GM12878 (cell line): Measurements from ENCODE around the gene E2F1. TPM values are rescaled to one million over a fixed set of nuclear protein-coding genes. Genes with fewer than 3 reads are reported as not detected.
A peak's percentile ranks its signal among the peaks of the same experiment; 100 is the strongest.

ENCODE experiments used
- ASH2L ChIP-seq: fragments of 300-600, 200-600 bp; sonication (generic); IDR thresholded peaks from 2 replicates; pipeline ENCODE4 v1.6.1; 2017; ENCODE audit warnings: low read depth, mild to moderate bottlenecking, borderline replicate concordance
- KDM1A ChIP-seq: fragments of 200-600 bp; sonication (generic); IDR thresholded peaks from 2 replicates; pipeline ENCODE4 v1.6.1; 2016; ENCODE audit warnings: borderline replicate concordance
- KLF5 ChIP-seq: fragments of 450-650 bp; IDR thresholded peaks from 2 replicates; pipeline ENCODE4 v1.6.1; 2014; ENCODE audit warnings: mild to moderate bottlenecking; ENCODE audit not compliant: partially characterized antibody
- MEF2A ChIP-seq: IDR thresholded peaks from 2 replicates; pipeline ENCODE4 v1.6.1; 2011; ENCODE audit warnings: low read depth, mild to moderate bottlenecking, low read length, moderate library complexity; ENCODE audit not compliant: insufficient read depth
- NR2C2 ChIP-seq: IDR thresholded peaks from 2 replicates; pipeline ENCODE4 v1.6.1; 2011; ENCODE audit warnings: borderline replicate concordance, low read depth; ENCODE audit not compliant: control insufficient read depth, insufficient read length
- RAD21 ChIP-seq: IDR thresholded peaks from 2 replicates; pipeline ENCODE4 v1.6.1; 2011; ENCODE audit warnings: mild to moderate bottlenecking, low read depth, low read length, moderate library complexity; ENCODE audit not compliant: insufficient read depth
- SMAD1 ChIP-seq: fragments of 450-650 bp; IDR thresholded peaks from 2 replicates; pipeline ENCODE4 v1.6.1; 2018; ENCODE audit warnings: mild to moderate bottlenecking, low read depth; ENCODE audit not compliant: partially characterized antibody
- ZNF274 ChIP-seq: IDR thresholded peaks from one replicate; pipeline ENCODE4 v1.8.0; 2011; ENCODE audit not compliant: insufficient read length, insufficient read depth
- polyA plus RNA-seq, 11 experiments: library from polyadenylated mRNA; depleted of rRNA in 4 of 11; unstranded in 6 of 11; stranded (reverse) in 5 of 11; fragments of >200 nt; fragmentation: Nextera tagmentation in 4 of 11; fragmentation: Illumina TruSeq in 1 of 11; extraction: Ambion mirVana in 4 of 11; extraction: Trizol in 1 of 11; gene quantifications; 1 replicate in 1 of 11; 2 replicates in 10 of 11; pipeline versions ENCODE4 v1.2.1 to v1.2.3, GENCODE V29; 2011 to 2016; ENCODE audit warnings: inconsistent platforms in 2 of 11, missing spikeins in 2 of 11, low read depth in 1 of 11
- total RNA-seq, 4 experiments: library from RNA; depleted of rRNA in 3 of 4; stranded (reverse); fragments of >200 nt in 3 of 4; fragmentation: Illumina TruSeq in 1 of 4; extraction: Trizol in 1 of 4; gene quantifications; 2 replicates each; pipeline versions ENCODE4 v1.2.1 to v1.2.3, GENCODE V29; 2013 to 2021
- TF ChIP-seq, protein P1 (sequence below): fragments of 450-650 bp; IDR thresholded peaks from 2 replicates; pipeline ENCODE4 v1.6.1; 2017; ENCODE audit warnings: low read depth, mild to moderate bottlenecking, moderate library complexity
- TF ChIP-seq, protein P2 (sequence below): IDR thresholded peaks from 2 replicates; pipeline ENCODE4 v1.6.1; 2012; ENCODE audit warnings: low read depth, low read length, improper control_type of control experiment
- TF ChIP-seq, protein P3 (sequence below): IDR thresholded peaks from 2 replicates; pipeline ENCODE4 v1.6.1; 2011; ENCODE audit warnings: low read depth, low read length, improper control_type of control experiment, borderline replicate concordance
- TF ChIP-seq, protein P4 (sequence below): fragments of 450-650 bp; IDR thresholded peaks from 2 replicates; pipeline ENCODE4 v1.6.1; 2018; ENCODE audit warnings: borderline replicate concordance, mild to moderate bottlenecking; ENCODE audit not compliant: partially characterized antibody
- TF ChIP-seq, protein P5 (sequence below): IDR thresholded peaks from 2 replicates; pipeline ENCODE4 v1.6.1; 2012; ENCODE audit warnings: low read depth, low read length, improper control_type of control experiment
- TF ChIP-seq, protein P6 (sequence below): IDR thresholded peaks from 2 replicates; pipeline ENCODE4 v1.6.1; 2012; ENCODE audit warnings: improper control_type of control experiment, low read depth, low read length; ENCODE audit not compliant: insufficient replicate concordance

The E2F1 gene
- total and polyA plus RNA-seq, 10 of the 15 experiments (the other 5 are each of a cell fraction or from before 2014, with no cell fraction given) = 0.29 to 50.2 (median 19.7) TPM

DNA sequence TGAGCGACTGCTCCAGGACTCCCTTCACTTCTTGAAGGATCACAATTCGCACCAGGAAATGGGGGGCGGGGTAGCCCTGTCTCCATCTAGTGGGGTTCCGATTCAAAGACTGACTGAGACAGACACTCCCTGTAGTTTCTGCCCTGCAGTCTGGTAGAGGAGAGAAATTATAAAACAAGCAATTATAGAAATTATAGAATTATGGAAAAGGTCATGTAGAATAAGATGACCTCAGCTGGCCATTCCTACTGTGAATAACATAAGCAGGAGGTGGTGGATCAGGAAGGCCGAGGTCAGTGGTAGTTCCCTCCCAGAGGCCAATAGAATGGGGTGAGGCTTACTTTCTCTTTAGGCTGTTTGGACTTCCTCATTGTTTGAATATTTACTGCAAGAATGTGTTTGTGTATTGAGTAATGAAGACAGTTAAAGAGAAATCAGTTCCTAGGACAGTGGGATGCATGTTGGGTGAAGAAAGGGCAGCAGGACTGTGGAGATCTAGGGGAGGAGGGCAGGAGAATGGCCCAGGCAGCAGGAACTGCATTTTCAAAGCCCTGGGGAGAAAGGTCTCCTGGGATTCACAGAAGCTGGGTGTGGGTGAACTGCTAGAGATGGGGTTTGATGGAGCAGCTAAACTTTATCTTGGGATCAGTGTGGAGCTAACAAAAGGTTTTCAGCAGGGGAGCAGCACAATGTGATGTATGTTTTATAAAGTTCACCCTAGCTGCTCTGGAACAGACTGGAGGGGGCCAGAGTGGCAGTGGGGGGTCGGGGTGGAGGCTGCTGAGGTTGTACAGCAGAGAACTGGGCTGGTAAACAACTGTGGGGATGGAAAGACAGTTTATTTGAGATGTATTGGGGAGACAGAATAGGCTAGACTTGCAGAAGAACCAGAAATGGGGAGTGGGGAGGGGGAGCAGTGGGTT lies 47.7 kb upstream of the E2F1 start (continued):
- no peak for TF ChIP-seq RAD21
- TF ChIP-seq, protein P1, sequence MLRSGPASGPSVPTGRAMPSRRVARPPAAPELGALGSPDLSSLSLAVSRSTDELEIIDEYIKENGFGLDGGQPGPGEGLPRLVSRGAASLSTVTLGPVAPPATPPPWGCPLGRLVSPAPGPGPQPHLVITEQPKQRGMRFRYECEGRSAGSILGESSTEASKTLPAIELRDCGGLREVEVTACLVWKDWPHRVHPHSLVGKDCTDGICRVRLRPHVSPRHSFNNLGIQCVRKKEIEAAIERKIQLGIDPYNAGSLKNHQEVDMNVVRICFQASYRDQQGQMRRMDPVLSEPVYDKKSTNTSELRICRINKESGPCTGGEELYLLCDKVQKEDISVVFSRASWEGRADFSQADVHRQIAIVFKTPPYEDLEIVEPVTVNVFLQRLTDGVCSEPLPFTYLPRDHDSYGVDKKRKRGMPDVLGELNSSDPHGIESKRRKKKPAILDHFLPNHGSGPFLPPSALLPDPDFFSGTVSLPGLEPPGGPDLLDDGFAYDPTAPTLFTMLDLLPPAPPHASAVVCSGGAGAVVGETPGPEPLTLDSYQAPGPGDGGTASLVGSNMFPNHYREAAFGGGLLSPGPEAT = no peak
- no peak for TF ChIP-seq KLF5
- TF ChIP-seq, protein P2, sequence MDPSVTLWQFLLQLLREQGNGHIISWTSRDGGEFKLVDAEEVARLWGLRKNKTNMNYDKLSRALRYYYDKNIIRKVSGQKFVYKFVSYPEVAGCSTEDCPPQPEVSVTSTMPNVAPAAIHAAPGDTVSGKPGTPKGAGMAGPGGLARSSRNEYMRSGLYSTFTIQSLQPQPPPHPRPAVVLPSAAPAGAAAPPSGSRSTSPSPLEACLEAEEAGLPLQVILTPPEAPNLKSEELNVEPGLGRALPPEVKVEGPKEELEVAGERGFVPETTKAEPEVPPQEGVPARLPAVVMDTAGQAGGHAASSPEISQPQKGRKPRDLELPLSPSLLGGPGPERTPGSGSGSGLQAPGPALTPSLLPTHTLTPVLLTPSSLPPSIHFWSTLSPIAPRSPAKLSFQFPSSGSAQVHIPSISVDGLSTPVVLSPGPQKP = no peak
- TF ChIP-seq, protein P3, sequence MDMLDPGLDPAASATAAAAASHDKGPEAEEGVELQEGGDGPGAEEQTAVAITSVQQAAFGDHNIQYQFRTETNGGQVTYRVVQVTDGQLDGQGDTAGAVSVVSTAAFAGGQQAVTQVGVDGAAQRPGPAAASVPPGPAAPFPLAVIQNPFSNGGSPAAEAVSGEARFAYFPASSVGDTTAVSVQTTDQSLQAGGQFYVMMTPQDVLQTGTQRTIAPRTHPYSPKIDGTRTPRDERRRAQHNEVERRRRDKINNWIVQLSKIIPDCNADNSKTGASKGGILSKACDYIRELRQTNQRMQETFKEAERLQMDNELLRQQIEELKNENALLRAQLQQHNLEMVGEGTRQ = no peak
- TF ChIP-seq, protein P4, sequence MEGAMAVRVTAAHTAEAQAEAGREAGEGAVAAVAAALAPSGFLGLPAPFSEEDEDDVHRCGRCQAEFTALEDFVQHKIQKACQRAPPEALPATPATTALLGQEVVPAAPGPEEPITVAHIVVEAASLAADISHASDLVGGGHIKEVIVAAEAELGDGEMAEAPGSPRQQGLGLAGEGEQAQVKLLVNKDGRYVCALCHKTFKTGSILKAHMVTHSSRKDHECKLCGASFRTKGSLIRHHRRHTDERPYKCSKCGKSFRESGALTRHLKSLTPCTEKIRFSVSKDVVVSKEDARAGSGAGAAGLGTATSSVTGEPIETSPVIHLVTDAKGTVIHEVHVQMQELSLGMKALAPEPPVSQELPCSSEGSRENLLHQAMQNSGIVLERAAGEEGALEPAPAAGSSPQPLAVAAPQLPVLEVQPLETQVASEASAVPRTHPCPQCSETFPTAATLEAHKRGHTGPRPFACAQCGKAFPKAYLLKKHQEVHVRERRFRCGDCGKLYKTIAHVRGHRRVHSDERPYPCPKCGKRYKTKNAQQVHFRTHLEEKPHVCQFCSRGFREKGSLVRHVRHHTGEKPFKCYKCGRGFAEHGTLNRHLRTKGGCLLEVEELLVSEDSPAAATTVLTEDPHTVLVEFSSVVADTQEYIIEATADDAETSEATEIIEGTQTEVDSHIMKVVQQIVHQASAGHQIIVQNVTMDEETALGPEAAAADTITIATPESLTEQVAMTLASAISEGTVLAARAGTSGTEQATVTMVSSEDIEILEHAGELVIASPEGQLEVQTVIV = no peak
- no peak for TF ChIP-seq ZNF274
- TF ChIP-seq ASH2L = no peak
- TF ChIP-seq, protein P5, sequence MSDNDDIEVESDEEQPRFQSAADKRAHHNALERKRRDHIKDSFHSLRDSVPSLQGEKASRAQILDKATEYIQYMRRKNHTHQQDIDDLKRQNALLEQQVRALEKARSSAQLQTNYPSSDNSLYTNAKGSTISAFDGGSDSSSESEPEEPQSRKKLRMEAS = no peak
- TF ChIP-seq NR2C2 = no peak
- TF ChIP-seq MEF2A = no peak
- no peak for TF ChIP-seq SMAD1
- TF ChIP-seq, protein P6, sequence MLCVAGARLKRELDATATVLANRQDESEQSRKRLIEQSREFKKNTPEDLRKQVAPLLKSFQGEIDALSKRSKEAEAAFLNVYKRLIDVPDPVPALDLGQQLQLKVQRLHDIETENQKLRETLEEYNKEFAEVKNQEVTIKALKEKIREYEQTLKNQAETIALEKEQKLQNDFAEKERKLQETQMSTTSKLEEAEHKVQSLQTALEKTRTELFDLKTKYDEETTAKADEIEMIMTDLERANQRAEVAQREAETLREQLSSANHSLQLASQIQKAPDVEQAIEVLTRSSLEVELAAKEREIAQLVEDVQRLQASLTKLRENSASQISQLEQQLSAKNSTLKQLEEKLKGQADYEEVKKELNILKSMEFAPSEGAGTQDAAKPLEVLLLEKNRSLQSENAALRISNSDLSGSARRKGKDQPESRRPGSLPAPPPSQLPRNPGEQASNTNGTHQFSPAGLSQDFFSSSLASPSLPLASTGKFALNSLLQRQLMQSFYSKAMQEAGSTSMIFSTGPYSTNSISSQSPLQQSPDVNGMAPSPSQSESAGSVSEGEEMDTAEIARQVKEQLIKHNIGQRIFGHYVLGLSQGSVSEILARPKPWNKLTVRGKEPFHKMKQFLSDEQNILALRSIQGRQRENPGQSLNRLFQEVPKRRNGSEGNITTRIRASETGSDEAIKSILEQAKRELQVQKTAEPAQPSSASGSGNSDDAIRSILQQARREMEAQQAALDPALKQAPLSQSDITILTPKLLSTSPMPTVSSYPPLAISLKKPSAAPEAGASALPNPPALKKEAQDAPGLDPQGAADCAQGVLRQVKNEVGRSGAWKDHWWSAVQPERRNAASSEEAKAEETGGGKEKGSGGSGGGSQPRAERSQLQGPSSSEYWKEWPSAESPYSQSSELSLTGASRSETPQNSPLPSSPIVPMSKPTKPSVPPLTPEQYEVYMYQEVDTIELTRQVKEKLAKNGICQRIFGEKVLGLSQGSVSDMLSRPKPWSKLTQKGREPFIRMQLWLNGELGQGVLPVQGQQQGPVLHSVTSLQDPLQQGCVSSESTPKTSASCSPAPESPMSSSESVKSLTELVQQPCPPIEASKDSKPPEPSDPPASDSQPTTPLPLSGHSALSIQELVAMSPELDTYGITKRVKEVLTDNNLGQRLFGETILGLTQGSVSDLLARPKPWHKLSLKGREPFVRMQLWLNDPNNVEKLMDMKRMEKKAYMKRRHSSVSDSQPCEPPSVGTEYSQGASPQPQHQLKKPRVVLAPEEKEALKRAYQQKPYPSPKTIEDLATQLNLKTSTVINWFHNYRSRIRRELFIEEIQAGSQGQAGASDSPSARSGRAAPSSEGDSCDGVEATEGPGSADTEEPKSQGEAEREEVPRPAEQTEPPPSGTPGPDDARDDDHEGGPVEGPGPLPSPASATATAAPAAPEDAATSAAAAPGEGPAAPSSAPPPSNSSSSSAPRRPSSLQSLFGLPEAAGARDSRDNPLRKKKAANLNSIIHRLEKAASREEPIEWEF = peak; percentile 70
- TF ChIP-seq KDM1A = no peak
